GM12873 (cell line): ENCODE measurements around the gene PHLDA3.

Experiments
- TF ChIP-seq, protein P1 (sequence below): IDR thresholded peaks from 2 replicates; pipeline ENCODE4 v1.5.1; 2012; ENCODE audit warnings: low read depth, mild to moderate bottlenecking, moderate library complexity, low read length, control low read depth; ENCODE audit not compliant: insufficient read depth; ENCODE audit errors: missing control alignments

PHLDA3 gene

DNA sequence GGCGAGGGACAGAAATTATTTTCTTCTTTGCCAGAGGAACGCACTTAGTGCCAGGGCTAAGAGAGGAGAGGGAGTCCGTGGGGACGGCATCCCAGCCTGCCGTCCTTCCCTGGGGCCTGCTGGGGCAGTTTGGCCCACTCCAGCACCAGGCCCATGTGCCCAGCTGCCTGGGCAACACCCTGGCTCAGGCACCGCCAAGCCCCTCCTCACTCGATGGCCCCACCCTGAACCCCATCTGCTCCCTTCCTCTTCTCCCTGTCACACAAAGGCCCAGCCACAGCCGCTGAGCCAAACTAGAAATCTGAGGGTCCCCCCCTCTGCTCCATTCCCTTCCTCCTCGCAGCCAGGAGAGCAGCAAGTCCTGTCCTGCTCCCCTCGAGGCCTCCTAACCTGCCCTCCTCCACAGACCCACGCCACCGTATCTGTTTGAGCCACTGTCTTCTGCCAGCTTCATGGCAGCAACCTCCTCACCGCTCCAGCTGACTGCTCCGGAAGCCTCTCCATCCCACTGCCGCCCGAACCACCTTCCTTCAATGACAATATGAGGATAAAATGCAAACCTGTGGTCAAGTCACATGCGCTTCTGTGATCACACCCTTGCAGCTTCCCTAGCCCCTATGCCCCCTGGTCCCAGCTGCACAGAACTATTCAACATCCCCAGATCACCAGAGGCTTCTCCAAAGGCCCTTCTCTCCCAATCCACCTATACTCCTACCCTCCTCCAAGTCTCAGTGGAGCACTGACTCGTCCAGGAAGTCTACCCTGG is 39.1 kb downstream of the PHLDA3 start:
- TF ChIP-seq, protein P1, sequence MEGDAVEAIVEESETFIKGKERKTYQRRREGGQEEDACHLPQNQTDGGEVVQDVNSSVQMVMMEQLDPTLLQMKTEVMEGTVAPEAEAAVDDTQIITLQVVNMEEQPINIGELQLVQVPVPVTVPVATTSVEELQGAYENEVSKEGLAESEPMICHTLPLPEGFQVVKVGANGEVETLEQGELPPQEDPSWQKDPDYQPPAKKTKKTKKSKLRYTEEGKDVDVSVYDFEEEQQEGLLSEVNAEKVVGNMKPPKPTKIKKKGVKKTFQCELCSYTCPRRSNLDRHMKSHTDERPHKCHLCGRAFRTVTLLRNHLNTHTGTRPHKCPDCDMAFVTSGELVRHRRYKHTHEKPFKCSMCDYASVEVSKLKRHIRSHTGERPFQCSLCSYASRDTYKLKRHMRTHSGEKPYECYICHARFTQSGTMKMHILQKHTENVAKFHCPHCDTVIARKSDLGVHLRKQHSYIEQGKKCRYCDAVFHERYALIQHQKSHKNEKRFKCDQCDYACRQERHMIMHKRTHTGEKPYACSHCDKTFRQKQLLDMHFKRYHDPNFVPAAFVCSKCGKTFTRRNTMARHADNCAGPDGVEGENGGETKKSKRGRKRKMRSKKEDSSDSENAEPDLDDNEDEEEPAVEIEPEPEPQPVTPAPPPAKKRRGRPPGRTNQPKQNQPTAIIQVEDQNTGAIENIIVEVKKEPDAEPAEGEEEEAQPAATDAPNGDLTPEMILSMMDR: no peak

DNA sequence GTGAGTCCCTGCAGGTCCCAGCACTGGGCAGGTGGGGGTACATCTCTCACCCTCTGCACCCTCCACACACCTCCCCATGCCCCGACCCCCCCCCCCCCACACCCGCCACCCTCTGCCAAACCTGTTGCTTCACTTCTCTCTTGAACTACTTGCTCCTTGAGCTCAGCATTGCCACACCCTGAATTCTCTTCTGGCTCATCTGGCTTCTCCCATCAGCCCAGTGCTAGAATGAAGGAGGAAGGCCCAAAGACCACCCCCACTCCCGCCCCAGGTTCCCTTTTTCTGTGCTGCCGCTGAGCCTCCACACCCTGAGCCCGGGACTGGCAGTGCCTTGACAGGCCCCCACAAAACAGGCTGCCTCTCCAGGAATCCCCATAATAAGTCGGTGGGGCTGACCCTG is 41.0 kb downstream of the PHLDA3 start:
- TF ChIP-seq, protein P1: no peak

DNA sequence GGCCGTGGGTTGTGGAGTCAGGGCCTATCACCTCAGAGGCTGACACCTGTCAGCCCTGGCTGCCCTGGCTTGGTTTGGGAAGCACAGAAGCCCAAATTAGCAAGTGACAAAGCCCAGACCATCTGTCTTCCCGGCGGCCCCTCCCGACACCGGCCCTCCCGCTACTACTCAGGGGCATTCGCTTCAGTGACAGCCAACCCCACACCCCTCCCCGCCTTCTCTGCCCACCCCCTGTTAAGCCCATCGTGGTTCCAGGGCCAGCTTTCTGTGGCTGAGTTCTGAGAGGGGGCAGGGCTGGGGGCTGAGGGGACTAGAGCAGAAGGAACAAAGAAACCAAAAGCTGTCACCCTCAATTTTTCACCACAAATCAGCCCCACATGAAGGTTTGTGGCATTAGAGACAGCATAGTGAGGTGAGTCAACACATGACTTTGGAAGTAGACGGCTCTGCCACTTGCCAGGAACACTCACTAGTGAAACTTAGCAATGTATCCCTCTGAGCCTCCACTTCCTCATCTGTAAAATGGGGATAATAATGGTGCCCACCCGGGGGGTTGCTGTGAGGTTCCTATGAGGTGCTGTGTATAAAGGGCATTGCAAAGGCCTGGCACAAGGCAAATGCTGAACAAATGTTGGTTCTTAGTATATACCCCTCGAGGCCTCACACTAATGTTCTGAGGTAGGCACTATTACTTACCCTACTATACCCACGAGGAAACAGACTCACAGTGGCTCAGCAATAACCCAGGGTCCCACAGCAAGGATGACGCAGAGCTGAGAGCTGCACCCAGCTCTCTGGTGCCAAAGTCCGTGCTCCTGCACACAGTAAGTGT is 42.3 kb downstream of the PHLDA3 start:
- TF ChIP-seq, protein P1: no peak

DNA sequence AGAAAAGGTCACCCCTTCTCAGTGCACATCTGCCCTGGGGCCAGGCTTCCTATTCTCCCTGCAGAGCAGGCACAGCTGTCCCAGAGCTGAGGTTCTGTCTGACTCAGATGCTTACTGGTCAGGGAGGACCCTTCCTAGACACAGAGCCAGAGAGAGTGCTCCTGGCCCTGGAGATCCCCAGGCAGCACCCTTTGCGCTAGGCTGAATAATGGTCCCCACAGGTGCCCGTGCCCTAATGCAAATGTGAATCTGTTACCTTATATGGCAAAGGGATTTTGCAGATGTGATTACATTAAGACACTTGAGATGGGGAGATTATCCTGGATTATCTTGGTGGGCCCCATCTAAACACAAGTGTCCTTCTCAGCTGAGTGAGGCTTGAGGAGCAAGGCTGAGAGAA is 44.8 kb downstream of the PHLDA3 start:
- TF ChIP-seq, protein P1: no peak

DNA sequence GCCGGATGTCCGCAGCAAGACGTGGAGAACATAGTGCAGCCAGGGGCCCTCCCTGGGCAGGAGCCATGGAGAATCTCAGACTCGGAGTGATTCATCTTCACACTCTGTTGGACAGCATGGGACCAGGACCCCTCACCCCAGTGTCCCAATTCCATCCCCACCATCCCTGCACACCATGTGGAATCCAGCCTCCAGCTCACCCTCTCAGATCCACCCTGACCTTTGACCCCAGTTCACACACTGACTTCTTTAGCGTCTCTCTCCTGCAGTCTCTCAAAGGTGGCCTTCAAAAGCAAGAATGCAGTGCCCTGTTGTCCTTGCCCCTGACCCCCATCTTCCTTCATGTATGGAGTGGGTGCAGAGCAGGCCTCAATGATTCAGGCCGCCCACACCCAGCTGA is 45.3 kb downstream of the PHLDA3 start:
- TF ChIP-seq, protein P1: no peak

DNA sequence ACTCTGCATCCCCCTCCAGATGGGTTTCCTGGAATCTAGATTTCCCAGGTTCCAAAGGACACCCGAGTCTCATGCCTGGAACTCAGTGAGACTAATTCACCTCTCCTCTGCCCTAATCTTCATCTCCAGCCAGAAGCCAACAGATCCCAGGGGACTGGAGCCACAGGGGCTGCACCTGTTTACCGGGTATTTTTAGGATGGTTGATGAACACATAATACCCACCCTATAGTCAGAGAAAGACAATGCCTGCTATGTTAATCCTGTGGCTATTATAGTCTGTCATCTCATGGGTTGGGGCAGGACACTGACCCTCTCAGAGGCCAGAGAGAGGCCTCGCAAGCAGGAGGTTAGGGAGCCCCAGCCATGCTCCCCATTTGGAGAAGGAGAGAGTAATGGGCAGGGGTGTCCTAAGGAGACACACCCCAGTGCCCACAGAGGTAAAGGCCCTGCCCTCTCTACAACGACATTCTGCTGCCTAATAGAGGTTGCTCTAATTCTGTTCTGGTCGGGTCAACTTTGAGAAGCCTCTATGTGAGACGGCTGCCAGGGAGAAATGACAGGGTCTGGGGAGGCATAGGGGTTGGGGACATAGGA is 46.5 kb downstream of the PHLDA3 start:
- TF ChIP-seq, protein P1: no peak

DNA sequence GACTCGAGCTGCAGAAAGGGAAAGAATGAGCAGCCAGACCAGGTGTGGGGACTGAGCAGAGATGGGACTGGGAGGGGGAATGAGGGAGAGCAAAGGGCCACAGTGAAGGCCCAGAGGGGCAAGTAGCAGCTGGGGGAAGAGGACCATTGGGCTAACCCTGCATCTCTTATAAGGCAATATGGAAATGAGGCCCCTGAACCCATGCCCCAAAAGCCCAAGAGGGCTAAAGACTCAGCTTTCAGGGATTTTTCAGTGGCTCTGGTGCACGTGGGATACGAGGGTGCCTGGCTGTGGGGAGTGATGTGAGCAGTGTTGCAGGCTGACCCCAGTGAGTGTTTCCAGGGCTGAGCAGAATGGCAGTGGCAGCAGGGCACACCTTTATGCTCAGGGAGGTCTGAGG is 47.0 kb downstream of the PHLDA3 start:
- TF ChIP-seq, protein P1: no peak
